Measurements from ENCODE around the gene MED27.
A peak's percentile ranks its signal among the peaks of the same experiment; 100 is the strongest.

The MED27 gene

DNA sequence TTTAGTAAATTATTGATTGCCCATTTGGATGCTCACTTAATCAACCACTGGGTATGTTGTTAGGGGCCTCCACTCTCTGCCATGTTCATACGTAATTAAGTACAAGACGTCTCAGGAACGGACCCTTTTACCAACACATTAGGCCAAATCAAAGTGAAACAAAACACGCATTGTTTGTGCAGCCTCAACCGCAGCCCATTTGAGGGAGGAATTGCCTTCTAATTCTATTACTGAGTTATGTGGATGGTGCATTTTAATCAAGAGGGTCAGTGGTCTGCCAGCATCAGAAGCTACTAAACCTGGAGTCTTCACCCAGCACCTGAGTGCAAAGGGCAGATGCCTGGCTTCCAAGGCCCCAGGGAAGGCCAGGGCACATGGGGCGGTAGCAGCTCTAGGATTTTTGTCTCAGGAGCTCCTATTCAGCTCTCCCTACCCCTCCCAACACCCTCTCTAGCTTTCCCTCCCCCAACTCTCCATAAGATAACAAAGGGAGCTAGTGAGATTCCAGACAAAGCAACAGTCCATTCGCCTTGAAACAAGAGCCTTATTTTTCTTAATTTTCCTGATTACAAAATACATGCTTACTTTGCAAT lies 7.9 kb upstream of the MED27 start:
- ATAC-seq (ENCODE audit: insufficient read depth, low read depth) = no peak
- Histone ChIP-seq H3K4me2 (ENCODE audit: insufficient read depth, low read length) (no peak overlapping the region), H3K9ac (ENCODE audit: low read depth, low read length) (no peak overlapping the region), H2AFZ (ENCODE audit: low read depth, low read length) (no peak overlapping the region), H3K27me3 (ENCODE audit: insufficient read depth, low read length, poor library complexity) (no peaks in the 10 kb centered on the region), H3K36me3 (ENCODE audit: insufficient read depth, low read length) (no peaks in the 10 kb centered on the region), H3K9me3 (ENCODE audit: insufficient read depth, low read length, severe bottlenecking) (no peaks in the 10 kb centered on the region), H3K79me2 (ENCODE audit: insufficient read depth, low read length) (no peaks in the 10 kb centered on the region), H3K4me3 (ENCODE audit: low read depth in 1 of 2, low read length in 2 of 2) (no peak overlapping the region), H3K27ac (ENCODE audit: low read length) (no peak overlapping the region), H4K20me1 (ENCODE audit: insufficient read depth, low read length) (no peaks in the 10 kb centered on the region), H3K4me1 (ENCODE audit: insufficient read depth, low read length) (no peaks in the 10 kb centered on the region)
- DNase-seq = no peak
- TF ChIP-seq, protein P1, sequence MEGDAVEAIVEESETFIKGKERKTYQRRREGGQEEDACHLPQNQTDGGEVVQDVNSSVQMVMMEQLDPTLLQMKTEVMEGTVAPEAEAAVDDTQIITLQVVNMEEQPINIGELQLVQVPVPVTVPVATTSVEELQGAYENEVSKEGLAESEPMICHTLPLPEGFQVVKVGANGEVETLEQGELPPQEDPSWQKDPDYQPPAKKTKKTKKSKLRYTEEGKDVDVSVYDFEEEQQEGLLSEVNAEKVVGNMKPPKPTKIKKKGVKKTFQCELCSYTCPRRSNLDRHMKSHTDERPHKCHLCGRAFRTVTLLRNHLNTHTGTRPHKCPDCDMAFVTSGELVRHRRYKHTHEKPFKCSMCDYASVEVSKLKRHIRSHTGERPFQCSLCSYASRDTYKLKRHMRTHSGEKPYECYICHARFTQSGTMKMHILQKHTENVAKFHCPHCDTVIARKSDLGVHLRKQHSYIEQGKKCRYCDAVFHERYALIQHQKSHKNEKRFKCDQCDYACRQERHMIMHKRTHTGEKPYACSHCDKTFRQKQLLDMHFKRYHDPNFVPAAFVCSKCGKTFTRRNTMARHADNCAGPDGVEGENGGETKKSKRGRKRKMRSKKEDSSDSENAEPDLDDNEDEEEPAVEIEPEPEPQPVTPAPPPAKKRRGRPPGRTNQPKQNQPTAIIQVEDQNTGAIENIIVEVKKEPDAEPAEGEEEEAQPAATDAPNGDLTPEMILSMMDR (IDR thresholded peaks at IDR 0.05; ENCODE audit: borderline replicate concordance, extremely low read depth, low read length, poor library complexity, severe bottlenecking) = no peak
- TF ChIP-seq EZH2 (IDR thresholded peaks at IDR 0.05; ENCODE audit: borderline replicate concordance, low read depth, low read length, severe bottlenecking) = no peak

DNA sequence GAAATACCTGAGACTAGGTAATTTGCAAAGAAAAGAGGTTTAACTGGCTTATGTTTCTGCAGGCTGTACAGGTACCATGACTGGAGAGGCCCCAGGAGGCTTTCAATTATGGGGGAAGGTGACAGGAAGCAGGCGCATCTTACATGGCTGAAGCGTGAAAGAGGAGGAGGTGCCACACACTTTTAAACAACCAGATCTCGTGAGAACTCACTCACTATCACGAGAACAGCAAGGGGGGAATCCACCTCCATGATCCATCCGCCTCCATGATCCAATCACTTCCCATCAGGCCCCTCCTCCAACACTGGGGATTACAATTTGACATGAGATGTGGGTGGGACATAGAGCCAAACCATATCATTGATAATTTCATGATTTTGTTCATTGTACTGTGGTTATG lies 2.5 kb upstream of the MED27 start:
- TF ChIP-seq, protein P1 (IDR thresholded peaks at IDR 0.05; ENCODE audit: borderline replicate concordance, extremely low read depth, low read length, poor library complexity, severe bottlenecking) = no peak
- no peak for TF ChIP-seq EZH2 (IDR thresholded peaks at IDR 0.05; ENCODE audit: borderline replicate concordance, low read depth, low read length, severe bottlenecking)
- Histone ChIP-seq H3K36me3 (ENCODE audit: insufficient read depth, low read length) (peaks cover 3% of the 10 kb centered on the region; the same call in 1 of the 2 replicates), H2AFZ (ENCODE audit: low read depth, low read length) (no peak overlapping the region), H3K9ac (ENCODE audit: low read depth, low read length) (no peak overlapping the region), H3K27me3 (ENCODE audit: insufficient read depth, low read length, poor library complexity) (no peaks in the 10 kb centered on the region), H3K9me3 (ENCODE audit: insufficient read depth, low read length, severe bottlenecking) (no peaks in the 10 kb centered on the region), H4K20me1 (ENCODE audit: insufficient read depth, low read length) (no peaks in the 10 kb centered on the region), H3K27ac (ENCODE audit: low read length) (no peak overlapping the region), H3K4me3 (ENCODE audit: low read depth in 1 of 2, low read length in 2 of 2) (no peak overlapping the region), H3K4me2 (ENCODE audit: insufficient read depth, low read length) (no peak overlapping the region), H3K4me1 (ENCODE audit: insufficient read depth, low read length) (peaks cover 26% of the 10 kb centered on the region), H3K79me2 (ENCODE audit: insufficient read depth, low read length) (peaks cover 23% of the 10 kb centered on the region)
- no peak for ATAC-seq (ENCODE audit: insufficient read depth, low read depth)
- DNase-seq = no peak

DNA sequence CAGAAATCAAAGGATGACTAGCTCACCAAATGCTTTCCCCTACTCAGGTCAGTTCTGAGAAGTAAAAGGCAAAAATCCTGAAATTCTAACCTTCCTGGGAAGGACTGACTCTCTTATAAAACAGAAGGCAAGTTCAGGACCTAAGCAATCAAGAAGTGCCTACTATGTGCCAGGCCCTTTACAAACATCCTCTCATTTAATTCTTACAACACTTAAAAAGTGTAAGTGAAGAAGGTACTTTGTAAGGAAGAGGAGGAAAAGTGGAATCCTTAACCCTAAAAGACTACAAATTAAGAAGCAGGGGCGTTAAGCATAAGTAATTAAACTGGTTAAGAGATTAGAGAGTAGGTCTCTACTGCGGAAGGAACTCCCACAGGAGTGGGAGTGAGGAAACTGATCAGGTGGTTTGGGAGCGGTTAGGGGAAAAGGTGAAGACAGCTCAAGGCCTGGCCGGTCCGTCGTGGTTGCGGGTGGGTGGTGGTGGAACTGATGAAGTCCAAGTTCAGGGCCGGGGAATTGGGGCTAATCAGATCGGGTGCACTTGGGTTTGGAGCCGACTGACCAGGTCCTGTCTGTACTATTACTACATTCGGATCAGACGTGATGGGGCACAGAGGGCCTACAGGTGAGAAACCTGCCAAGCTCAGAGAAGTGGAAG lies 839 bp downstream of the MED27 start:
- Histone ChIP-seq H3K4me1 (ENCODE audit: insufficient read depth, low read length) (peaks cover 39% of the 10 kb centered on the region), H3K9me3 (ENCODE audit: insufficient read depth, low read length, severe bottlenecking) (no peaks in the 10 kb centered on the region), H3K79me2 (ENCODE audit: insufficient read depth, low read length) (peaks cover 49% of the 10 kb centered on the region), H3K9ac (ENCODE audit: low read depth, low read length) (peak overlapping the region; percentile 74), H2AFZ (ENCODE audit: low read depth, low read length) (peak overlapping the region; percentile 91), H3K36me3 (ENCODE audit: insufficient read depth, low read length) (peaks cover 20% of the 10 kb centered on the region), H3K4me2 (ENCODE audit: insufficient read depth, low read length) (peak overlapping the region; percentile 80), H3K4me3 (ENCODE audit: low read depth in 1 of 2, low read length in 2 of 2) (peak overlapping the region; percentile 67 to 96), H3K27ac (ENCODE audit: low read length) (peak overlapping the region; percentile 79), H3K27me3 (ENCODE audit: insufficient read depth, low read length, poor library complexity) (no peaks in the 10 kb centered on the region), H4K20me1 (ENCODE audit: insufficient read depth, low read length) (peaks cover 3% of the 10 kb centered on the region; the same call in 1 of the 2 replicates)
- DNase-seq (no peak), ATAC-seq (ENCODE audit: insufficient read depth, low read depth) (no peak)
- TF ChIP-seq, protein P1 (IDR thresholded peaks at IDR 0.05; ENCODE audit: borderline replicate concordance, extremely low read depth, low read length, poor library complexity, severe bottlenecking) = no peak
- no peak for TF ChIP-seq EZH2 (IDR thresholded peaks at IDR 0.05; ENCODE audit: borderline replicate concordance, low read depth, low read length, severe bottlenecking)

All from DND-41 (cell line).